GM21367 (cell line): ENCODE measurements around the gene FN1.

Source experiments
- ATAC-seq: cut with Tn5 transposase; IDR thresholded peaks from one replicate; pipeline ENCODE4 v1.9.1; 2021; ENCODE audit not compliant: unreplicated experiment

FN1 gene

GRCh38 chr2:215435870-215436704 is at the start of gene FN1:
TSS of gene FN1 (minus strand) at chr2:215436068. CDS start at chr2:215435802, 266 bp downstream.
- ATAC-seq = peak; percentile 72

DNA sequence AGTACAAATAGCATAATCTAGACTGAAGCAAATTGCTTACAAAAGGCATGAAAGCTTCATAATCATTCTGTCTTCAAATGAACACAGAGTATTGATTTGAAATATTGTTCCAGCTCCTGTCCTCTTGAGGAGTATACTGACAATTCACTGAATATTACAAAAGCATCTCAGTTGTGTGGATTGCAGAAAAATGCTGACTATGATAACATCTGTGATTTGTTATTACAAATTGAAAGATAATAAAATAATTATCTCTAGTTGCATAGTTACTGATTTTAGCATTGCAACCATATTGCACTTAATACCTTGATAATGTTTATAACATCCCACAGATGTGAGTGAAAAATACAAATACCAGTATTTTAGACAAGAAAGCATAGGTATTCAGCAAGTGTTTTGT is 49.2 kb upstream of the FN1 start:
- ATAC-seq = no peak

DNA sequence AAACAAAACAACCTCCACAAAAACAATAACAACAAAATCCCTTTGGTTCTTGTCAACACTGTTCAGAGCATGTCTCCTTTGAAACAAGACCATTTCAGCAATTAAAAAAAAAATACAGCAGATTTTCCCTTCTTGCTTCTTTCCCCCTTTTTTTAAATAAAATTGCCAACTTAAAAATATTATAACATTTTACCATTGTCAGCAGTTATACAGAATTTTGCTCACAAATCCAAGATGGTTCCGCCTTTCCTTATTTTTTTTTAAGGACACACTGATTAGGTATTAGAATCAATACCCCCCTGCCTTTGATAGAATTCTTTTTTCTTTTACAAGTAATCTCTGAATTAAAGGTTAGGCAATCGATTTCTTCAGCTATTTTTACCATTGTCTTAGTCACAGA is 48.7 kb upstream of the FN1 start:
- ATAC-seq = no peak

DNA sequence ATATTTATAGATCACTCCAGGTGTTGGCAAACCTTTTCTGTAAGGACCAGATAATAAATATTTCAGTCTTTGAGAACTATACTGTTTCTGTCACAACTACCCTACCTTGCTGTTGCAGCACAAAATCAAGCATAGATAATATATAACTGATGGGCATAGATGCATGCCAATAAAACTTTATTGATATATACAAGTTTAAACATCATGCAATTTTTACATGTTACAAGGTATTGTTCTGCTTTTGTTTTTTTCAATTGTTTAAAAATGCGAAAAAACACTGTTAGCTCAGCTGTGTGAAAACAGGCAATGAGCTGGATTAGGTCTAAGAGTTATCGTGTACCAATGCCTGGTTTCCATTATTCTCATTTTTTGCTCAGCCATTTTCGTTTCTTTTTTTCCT is 47.6 kb upstream of the FN1 start:
- no peak for ATAC-seq

DNA sequence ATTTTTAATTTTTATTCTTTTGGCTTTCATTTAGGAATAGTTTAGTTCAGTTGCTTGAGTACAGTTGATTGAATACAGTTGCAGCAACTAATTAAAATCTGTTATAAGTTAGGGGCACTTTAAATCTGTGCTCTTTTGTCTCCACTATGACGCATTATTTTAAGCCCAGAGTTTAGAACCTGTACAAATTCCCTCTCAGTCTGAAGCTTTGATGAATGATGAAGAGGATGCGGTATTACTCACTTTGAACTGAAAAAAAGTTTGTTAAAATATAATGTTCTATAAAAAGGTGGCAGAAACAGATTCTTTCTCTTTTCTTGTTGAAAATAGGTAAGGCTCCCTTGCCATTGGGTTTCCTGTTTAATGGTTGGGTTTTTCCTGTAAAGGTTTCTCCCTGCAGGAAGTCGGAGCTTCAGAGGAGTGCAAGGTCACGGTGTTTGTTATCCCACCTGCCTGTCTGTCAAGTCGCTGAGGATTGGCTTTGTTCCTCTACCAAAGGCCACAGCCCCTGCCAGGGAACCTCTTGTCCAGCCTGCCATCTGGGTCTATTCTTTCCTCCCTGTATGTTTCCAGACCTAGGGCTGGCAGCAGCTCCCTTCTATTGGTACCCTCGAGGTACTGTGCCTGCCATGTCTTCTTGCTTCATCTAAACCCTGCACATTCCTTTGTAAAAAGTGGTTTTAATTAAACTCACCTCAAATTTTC is 43.8 kb upstream of the FN1 start:
- no peak for ATAC-seq

DNA sequence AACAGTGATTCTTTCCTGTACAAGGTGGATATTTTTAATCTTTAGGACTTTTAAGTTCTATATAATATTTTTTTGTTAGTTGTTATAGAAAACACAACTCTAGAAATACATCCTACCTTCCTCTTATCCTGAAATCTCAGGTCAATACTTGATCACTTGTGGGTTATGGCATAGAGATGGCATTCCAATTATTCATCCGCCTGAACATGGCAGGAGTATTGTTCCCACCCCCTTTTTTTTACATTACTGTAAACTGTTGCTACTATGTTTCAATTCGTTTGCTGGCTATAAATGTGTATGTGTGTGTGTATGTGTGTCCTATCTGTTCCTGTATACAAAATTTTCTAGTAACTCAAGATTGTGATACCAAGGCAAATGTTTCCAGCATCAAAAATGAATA is 43.3 kb upstream of the FN1 start:
- no peak for ATAC-seq

- ATAC-seq = no peak
Measured at GRCh38 chr2:215476424-215476823, 40.6 kb upstream of the FN1 start.

DNA sequence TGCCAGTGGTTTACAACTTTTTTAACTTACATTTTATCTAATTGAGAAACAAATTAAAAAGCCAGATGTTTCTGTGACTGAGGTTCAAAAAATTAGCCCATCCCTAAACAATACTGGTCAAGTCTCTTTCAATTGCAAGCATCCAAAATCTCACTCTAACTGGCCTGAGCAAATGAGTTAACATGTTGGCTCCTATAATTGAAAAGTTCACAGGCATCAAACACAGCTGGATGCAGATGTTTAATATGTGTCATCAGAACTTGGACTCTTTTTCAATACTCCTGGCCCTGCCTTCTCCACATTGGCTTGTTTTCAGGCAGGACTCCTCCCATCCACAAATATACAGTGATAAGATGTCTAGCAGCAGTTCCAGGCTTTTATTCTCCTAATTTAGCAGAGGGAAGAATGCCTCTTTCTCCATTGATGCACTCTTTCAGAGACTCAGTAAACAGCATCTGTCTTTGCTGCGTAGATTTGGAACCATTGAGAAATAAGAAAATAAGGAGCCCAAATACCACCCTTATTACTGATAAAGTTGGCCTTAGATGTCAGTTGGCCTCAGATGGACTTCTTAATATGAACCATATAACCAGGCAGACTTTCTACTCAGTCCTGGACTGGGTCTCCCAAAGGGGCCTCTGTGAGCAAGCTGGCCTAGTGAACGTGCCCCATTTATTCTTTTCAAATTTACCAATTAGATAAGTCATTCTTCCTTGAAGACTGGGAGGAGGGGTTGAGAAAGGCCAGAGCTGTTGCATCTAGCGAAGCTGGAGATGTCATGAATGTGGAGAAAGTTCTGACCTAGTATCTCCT is 30.4 kb upstream of the FN1 start:
- ATAC-seq = no peak

GRCh38 chr2:215465256-215465655 is 29.4 kb upstream of the FN1 start:
- ATAC-seq = no peak

DNA sequence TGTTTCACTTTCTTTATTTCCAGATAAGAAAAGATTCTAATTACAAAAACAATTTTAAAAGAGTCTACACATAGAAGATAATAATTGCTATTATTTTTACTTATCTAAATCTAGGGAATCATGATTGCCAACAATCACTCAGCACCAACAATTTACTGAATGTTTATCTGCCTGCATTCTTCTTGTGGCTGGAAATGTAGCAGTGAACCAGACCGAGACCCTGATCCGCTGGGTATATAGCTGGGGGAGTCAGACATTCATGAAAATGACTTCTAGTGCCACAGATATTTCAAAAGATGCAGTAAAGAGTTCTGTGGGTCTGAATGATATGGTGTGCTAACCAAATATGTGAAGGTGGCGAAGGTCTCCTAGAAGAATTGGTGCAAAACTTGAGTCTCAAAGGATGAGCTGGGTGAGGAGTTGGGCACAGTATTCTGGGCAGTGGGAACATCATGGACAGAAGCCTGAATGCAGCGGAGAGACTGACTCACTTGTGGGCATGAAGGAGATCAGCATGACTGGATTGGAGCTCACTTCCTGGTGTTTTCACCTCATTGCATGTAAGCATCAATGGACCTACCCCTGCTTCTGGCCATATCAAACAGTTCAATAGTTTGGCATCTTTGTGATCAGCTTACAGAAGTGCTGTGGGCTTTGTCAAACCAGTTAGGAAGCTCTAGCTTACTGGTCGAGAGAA is 26.1 kb upstream of the FN1 start:
- ATAC-seq = no peak

GRCh38 chr2:215460682-215461382 is 25.0 kb upstream of the FN1 start:
- ATAC-seq = no peak

DNA sequence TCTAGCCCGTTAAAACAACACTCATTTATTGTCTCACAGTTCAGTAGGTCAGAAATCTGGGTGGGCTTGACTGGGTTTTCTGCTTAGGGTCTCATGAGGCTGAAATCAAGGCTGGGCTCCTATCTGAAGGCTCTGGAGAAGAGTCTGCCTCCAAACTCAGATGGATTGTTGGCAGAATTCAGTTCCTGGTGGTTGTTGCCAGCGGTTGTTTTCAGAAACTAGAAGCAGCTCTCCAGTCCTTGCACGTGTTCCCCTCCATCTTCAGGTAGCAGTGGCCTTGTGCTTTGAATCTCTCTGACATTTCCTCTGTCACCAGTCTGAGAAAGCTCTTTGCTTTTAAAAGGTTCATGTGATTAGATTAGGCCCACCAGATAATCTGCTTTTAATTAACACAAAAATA is 20.1 kb upstream of the FN1 start:
- ATAC-seq = no peak

DNA sequence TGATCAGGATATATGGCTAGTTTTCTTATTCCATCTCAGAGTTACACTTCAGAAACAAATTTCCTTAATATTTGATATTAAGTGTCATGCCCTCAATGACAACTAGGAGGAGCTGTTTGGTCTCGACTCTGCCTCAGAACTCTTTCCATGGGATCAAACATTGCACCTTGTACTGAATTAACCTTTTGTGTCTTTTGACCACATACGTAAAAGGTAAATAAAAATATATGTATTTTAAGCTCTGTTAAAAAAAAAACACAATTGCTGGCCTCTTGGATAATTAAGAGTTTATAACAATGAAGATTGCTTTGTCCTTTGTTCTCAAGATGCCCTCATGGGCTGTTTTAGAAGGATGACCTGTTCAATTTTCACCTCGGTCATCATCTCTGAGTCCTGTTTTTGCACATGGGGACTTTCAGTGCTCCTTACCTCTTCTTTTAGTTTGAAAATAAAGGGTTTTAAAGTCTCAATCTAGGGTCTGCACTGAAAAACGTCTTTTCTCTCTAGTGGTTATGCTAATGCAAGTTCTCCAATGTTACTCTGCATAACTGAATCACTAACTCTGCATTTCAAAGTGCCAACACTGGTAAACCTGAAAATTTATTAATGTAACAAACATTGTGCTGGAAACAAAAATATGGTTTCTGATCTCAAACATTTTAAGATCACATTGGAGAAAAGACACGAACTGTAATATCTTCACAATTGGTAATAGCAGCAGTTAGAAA is 18.8 kb upstream of the FN1 start:
- peak; percentile 75 for ATAC-seq

DNA sequence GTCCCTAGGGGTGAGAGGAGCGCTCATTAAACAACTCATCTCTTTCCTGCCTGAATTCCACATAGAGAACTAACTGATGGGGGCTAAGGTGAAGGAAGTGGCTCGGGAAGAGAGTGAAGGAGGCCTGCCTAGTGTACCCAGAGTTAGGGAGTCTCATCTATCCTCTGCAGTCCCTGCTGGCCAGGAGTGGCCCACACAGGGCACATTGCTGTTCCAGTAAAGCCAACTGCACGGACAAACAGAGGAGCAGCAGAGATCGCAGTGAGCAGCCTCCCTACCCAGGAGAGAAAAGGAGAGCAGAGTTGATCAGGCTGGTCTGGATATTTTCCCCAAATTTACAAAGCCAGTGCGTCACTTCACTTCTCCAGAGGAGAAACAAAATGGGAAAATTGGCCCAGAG is 16.9 kb upstream of the FN1 start:
- no peak for ATAC-seq

DNA sequence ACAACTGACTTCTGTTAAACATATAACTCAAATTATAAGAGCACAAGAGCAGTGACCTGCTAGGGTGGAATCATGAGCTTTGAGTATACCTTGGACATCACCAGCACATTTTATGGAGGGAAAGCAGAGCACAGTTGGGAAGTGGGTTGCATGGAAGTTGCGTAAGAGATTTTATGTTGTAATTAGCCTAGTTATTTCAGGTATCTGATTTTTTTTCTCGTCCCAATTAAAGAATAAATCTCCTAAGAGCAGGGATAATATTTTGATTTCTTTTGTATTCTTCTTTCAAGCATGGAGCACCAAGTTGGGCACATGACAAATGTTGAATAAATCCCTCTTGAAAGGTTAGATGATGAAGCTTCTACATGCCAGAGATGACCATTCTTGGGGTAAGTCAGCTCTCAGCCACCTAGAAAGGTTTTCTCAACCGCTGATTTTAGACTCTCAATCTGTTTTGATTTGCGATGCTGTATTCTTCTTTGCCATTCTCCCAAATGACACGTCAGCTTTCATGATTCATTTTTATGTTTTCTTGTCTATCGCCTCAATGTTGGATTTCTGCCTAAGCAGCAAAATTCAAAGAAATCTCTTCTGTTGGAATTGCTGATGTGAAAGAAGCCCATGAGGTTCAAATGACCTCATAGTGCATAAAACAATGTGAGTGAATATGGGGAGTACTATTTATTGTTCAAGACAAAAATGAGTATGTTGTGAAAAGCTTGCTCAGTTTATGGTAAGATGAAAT is 15.3 kb upstream of the FN1 start:
- no peak for ATAC-seq

- ATAC-seq = no peak
Measured at GRCh38 chr2:215450188-215451011, 14.5 kb upstream of the FN1 start.

- ATAC-seq = no peak
Measured at GRCh38 chr2:215447673-215448081, 11.8 kb upstream of the FN1 start.

DNA sequence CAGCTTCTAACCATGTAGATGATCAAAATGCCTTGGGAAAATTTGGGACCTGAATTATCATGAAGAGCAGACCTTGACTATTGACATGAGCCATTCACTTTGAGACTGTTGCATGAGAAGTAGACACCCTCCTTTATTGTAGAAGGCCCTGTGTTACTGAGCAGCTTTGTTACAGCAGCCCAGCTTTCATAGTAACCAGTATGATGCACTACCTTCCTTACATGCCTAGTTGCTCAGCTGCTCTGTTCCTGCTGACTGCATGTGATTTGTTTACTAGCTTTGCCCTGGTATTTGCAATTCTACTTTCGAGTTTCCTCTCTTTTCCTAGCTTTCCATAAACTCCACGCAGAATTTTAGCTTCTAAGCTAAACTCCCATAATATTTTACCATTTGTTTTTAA is 11.2 kb upstream of the FN1 start:
- ATAC-seq = no peak
